ENCODE measurements around the gene STOX2. TPM values are rescaled to one million over a fixed set of nuclear protein-coding genes. Genes with fewer than 3 reads are reported as not detected.
A peak's percentile ranks its signal among the peaks of the same experiment; 100 is the strongest.

STOX2 gene
- total RNA-seq, 3 donors from 2014 or later = not detected

DNA sequence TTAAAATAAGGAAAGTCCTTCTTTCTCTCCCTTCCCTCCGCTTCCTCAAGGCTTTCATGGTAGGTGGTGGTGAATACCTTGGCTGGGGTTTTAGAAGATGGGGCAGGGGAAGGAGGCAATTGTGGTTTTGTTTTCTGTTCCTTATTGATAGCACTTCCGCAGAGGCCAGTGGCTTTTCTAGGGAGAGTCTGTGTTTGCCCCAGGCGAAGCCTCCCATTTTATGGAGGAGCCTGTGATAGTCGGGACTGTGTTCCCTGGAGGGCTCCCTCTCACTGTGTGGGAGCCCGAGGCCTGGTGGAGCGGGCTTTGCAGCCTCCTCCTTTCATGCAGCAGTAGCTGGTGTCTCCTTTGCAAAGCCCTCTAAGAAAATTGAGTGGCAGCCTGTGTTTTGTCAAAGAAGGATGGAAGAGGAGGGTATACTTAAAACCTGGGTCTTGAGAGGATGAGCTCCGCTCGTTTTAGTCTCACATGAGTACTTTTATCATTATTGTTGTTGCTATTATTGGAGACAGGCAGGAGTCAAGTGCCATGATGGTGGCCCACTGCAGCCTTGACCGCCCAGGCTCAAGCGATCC lies 29.8 kb upstream of the STOX2 start:
- Mint-ChIP-seq H3K9me3 (no peaks in the 10 kb centered on the region), H3K36me3 (ENCODE audit: insufficient read depth) (no peaks in the 10 kb centered on the region), H3K27me3 (ENCODE audit: low read depth) (peaks cover 6% of the 10 kb centered on the region), H3K4me1 (ENCODE audit: low read depth) (peaks cover 3% of the 10 kb centered on the region), H3K4me3 (no peak overlapping the region)
- no peak for ATAC-seq
- no peak for DNase-seq

DNA sequence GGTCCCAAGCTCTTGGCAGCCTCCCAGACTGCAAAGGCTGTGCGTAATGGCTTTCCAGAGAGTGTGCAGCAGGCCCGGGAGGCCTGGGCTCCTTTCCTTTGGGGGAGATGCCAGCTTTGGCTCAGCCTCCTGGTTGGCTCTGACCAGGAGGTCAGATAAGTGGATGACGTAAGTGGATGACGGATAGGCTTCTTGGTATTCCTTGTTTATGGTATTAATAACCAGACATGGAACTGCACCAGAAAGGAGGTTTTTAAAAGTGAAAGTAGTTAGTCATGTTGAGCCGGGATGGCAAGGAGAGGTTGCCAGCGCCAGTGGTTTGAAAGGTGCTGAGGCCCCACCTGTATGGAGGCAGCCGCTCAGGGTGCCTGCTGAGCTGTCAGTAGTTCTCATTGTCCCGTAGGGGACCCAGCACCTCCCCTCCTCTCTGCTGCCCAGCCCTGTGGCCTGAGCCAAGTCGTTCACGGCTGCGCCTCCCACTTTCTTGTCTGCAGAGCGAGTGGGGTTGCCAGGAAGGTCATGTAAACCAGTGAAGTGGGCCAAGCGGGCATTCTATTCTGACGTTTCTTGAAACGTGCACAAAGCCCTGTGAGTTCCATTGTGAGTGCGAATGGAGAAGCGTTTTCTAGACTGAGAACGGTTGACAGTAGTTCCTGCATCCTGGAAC lies 28.7 kb upstream of the STOX2 start:
- ATAC-seq (no peak), DNase-seq (no peak)
- H3K4me3 Mint-ChIP-seq = no peak overlapping the region
- H3K4me1 Mint-ChIP-seq (ENCODE audit: low read depth) = peaks cover 3% of the 10 kb centered on the region
- peaks cover 6% of the 10 kb centered on the region for H3K27me3 Mint-ChIP-seq (ENCODE audit: low read depth)
- H3K9me3 Mint-ChIP-seq = no peaks in the 10 kb centered on the region
- H3K36me3 Mint-ChIP-seq (ENCODE audit: insufficient read depth) = no peaks in the 10 kb centered on the region

DNA sequence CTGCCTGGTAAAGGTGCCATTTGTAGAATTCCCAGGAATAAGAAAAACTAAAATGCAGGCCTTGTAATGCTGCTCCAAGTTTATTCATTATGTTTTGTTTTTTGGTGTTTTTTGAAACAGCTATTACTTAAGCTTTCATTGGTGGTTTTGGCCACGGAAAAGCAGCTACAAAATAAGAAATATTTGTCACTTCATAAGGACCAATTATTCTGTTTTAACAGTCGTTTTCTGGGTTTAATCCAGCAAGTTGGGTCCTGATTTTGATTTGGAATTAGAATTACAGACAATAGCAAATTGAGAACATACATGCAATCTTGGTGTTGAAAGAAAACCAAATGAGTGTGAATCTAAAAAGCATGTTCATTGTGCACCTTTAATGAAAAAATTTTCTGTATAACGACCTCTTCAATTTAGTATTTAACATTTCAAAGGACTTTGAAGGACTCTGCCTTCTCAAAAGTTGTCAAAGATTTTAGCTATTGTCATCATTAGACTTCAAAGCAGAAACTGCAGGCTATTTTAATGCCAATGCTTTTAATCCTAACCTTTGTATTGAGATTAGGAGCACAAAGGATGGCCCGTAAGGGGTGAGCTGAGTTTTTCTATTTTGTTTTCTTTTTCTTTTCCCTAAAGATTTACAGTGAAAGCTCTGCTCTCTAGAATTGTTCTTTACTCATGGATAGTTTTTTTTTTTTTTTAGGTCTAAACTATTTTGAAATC lies 26.7 kb upstream of the STOX2 start:
- Mint-ChIP-seq H3K4me1 (ENCODE audit: low read depth) (peaks cover 3% of the 10 kb centered on the region), H3K36me3 (ENCODE audit: insufficient read depth) (no peaks in the 10 kb centered on the region), H3K4me3 (no peak overlapping the region), H3K27me3 (ENCODE audit: low read depth) (peaks cover 6% of the 10 kb centered on the region), H3K9me3 (no peaks in the 10 kb centered on the region)
- DNase-seq (no peak), ATAC-seq (no peak)

DNA sequence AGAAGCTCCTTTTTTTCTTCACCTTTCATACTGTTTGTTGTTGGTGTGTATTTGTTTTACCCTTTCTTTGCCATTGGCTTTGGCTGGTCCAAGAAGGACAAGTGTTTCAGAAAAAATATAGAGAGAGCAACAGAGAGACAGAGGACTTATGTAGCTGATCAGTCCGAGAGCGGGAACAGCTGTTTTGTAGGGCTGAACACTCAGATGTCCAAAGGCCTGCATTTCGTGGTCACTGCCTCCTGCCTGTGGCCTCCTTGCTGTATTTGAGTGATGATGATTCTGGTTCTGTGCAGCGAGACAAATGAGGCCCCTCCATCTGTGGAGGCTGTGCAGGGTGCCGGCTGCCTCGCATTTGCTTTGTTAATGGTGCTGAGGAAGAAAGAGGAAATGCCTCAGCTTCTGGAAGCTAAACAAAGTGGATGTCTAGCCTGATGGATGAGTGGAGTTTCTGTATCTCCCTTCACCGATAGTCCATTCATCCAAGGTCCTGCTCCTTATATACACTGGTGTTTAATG lies 19.8 kb upstream of the STOX2 start:
- no peak for ATAC-seq
- Mint-ChIP-seq H3K9me3 (no peaks in the 10 kb centered on the region), H3K4me1 (ENCODE audit: low read depth) (no peaks in the 10 kb centered on the region), H3K4me3 (no peak overlapping the region), H3K36me3 (ENCODE audit: insufficient read depth) (no peaks in the 10 kb centered on the region), H3K27me3 (ENCODE audit: low read depth) (peaks cover 9% of the 10 kb centered on the region)
- no peak for DNase-seq

DNA sequence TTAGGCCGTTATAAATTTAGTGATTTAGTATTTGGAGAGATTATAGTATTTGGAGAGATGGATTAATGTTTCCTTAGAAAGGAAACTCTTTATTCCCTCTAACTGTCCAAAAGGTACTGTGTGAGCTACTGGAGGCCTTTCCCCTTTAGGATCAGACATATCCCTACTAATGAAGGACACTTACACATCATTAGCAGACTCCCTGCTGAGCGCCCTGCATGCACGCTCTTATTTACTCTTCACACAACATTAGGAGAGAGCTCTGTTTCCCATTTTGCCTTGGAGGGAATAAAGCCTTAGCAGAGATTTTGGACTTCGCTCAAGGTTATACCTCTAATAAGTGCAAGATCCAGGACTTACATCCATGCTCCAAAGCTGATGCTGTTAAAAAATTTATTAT lies 17.8 kb upstream of the STOX2 start:
- H3K27me3 Mint-ChIP-seq (ENCODE audit: low read depth) = peaks cover 9% of the 10 kb centered on the region
- DNase-seq (no peak), ATAC-seq (no peak)
- H3K36me3 Mint-ChIP-seq (ENCODE audit: insufficient read depth) = no peaks in the 10 kb centered on the region
- no peaks in the 10 kb centered on the region for H3K9me3 Mint-ChIP-seq
- H3K4me1 Mint-ChIP-seq (ENCODE audit: low read depth) = no peaks in the 10 kb centered on the region
- H3K4me3 Mint-ChIP-seq = no peak overlapping the region

DNA sequence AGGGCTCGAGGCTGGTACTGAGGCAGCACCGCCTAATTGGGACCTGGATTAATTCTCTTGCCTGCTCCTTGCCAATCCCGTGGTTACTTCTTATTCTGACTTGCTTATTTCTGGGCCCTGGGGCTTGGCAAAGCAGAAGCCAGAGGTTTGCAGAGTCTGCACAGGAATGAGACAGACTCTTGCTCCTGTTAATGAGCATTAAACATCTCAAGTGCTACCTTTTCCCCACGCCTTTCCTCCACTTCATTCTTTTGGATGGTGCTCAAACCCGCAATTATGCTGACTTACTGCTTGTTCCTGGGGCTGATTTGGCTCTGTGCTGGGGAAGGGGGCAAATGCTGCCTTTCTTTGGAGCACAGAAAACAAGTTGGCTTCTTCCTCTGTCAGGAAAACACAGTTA lies 16.5 kb upstream of the STOX2 start:
- ATAC-seq (no peak), DNase-seq (no peak)
- Mint-ChIP-seq H3K4me1 (ENCODE audit: low read depth) (no peaks in the 10 kb centered on the region), H3K9me3 (no peaks in the 10 kb centered on the region), H3K36me3 (ENCODE audit: insufficient read depth) (no peaks in the 10 kb centered on the region), H3K4me3 (no peak overlapping the region), H3K27me3 (ENCODE audit: low read depth) (peaks cover 9% of the 10 kb centered on the region)

DNA sequence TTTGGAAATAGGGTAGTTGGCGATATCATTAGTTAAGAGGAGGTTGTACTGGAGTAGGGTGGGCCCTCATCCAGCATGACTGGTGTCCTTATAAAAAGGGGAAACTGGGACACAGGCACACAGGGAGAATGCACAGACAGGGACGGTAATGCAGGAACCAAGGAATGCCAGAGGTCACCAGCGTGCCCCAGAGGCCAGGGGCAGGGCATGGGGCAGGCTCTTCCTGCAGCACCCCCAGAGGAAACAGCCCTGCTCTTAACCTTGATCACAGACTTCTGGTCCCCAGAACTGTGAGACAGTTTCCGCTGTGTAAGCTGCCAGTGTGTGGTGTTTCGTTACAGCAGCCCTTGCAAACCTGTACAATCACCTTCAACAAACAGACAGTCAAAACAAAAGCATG lies 15.9 kb upstream of the STOX2 start:
- ATAC-seq (no peak), DNase-seq (no peak)
- H3K36me3 Mint-ChIP-seq (ENCODE audit: insufficient read depth) = no peaks in the 10 kb centered on the region
- no peaks in the 10 kb centered on the region for H3K9me3 Mint-ChIP-seq
- H3K27me3 Mint-ChIP-seq (ENCODE audit: low read depth) = peaks cover 6% of the 10 kb centered on the region
- H3K4me1 Mint-ChIP-seq (ENCODE audit: low read depth) = no peaks in the 10 kb centered on the region
- H3K4me3 Mint-ChIP-seq = no peak overlapping the region

DNA sequence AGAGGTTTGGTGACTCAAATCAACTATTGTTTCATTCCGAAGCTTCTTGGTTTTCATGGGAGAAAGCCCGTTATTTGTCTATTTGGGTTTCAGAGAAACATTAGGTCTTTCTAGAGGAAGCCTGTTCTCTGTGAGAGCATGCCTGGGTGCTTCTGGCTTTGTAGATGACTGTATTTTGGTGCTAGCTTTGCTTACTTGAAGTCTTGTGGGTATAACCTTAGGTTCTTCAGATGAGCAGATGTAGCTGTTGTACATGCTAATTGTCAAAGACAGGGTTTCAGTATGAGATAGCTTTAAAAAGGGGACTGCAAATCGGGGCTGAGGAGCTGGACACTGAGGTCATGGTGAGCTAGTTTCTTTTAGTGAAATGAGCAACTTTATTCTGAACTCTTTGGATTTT lies 7.9 kb upstream of the STOX2 start:
- DNase-seq (no peak), ATAC-seq (no peak)
- Mint-ChIP-seq H3K4me3 (no peak overlapping the region), H3K9me3 (peaks cover 5% of the 10 kb centered on the region), H3K4me1 (ENCODE audit: low read depth) (no peaks in the 10 kb centered on the region), H3K27me3 (ENCODE audit: low read depth) (peaks cover 8% of the 10 kb centered on the region), H3K36me3 (ENCODE audit: insufficient read depth) (no peaks in the 10 kb centered on the region)

DNA sequence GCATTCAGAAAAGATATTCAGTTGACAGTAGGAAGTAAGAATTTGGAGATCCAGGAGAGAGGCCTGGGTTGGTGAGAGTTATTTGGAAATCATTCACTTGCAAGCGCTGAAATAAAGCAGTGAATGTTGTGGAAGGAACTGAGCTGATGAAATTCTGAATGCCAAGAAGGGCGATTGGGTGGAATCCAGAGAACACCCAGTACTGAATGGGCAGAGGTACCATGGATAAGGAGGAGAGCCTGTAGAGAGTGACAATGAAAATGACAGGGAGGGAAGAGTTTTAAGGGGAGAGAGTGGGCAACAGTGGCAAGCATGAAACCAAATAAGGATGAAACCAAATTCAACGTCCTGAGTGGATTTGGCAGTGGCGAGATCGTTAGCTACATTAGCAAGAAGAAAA lies 6.7 kb upstream of the STOX2 start:
- Mint-ChIP-seq H3K9me3 (peaks cover 5% of the 10 kb centered on the region), H3K4me3 (no peak overlapping the region), H3K27me3 (ENCODE audit: low read depth) (peaks cover 19% of the 10 kb centered on the region), H3K4me1 (ENCODE audit: low read depth) (no peaks in the 10 kb centered on the region), H3K36me3 (ENCODE audit: insufficient read depth) (no peaks in the 10 kb centered on the region)
- ATAC-seq = no peak
- DNase-seq = no peak

DNA sequence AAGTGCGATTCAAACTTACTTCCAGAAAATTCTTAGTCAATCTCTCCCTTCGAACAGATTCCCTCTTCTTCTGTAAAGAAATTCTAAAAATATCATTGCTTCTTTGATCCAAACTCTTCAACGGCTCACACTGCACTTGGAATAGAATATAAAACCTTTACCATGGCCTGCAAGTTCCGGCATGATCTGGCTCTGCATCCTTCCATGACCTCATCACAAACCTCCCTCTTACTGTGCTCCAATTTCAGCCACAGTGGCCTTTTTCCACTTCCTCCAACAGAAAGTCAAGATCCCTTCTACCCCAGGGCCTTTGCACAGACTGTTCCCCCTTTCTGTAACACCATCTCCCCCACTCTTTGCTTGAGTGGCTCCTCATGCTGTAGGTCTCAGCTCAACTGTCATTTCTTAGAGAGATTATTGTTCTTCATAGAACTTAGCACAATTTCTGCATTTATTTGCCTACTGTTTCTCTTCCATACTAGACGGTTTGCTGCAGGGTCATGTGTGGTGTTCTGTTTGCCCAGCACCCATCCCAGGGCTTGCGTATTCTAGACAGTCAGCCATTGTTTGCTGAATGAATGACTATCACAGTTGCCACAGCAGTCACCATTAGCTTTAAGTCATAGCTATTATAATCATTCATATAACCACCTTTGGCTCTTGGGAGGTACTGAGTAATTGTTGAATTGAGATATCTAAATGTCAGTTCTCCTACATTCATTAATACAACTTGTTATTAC lies 1.9 kb upstream of the STOX2 start:
- Mint-ChIP-seq H3K9me3 (peaks cover 5% of the 10 kb centered on the region), H3K4me1 (ENCODE audit: low read depth) (peaks cover 3% of the 10 kb centered on the region), H3K4me3 (no peak overlapping the region), H3K36me3 (ENCODE audit: insufficient read depth) (no peaks in the 10 kb centered on the region), H3K27me3 (ENCODE audit: low read depth) (peaks cover 52% of the 10 kb centered on the region)
- ATAC-seq (no peak), DNase-seq (no peak)

DNA sequence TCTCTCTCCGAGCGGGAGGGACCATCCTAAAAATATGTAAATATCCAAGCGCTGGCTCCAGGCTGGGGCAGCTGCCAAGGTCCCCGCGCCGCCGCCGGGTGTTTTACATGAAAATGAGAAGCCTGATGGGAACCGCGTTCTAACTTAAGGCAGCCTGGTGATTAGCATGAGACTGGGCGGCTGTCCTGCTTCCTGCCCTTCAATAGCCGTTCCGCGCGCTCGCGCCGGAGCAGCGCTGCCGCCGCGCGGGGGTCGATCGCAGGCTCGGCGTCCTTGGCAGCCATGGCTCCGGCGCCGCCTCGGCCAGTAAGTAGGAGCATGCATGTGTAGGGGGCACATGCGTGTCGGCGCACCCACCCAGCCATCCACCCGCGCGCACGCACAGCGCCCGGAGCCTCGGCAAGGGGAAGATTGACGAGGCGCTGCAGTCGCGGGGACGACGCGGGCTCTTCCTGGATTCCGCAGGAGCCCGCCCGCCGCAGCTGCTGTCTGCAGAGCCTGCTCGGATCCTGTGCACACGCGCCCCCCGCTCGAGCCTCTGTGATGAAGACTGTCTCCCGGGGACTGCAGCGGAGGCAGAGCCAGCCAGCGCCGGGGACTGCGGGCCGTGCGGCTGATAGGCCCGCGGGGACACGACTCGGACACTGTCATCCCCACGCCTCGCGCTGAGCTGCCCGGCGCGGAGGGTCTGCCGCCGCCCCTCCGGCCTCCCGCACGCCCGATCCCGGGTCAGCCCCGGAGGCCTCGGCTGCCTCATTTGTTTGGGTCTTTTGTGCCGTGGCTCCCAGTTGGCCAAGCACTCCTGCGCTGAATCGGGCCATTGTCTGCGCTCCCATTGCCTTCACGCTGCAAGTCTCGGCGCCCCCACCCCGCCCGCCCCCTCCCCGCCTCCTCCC lies 734 bp downstream of the STOX2 start:
- Mint-ChIP-seq H3K4me3 (no peak overlapping the region), H3K36me3 (ENCODE audit: insufficient read depth) (no peaks in the 10 kb centered on the region), H3K9me3 (no peaks in the 10 kb centered on the region), H3K4me1 (ENCODE audit: low read depth) (peaks cover 3% of the 10 kb centered on the region), H3K27me3 (ENCODE audit: low read depth) (peaks cover 73% of the 10 kb centered on the region)
- DNase-seq (no peak), ATAC-seq (peak; percentile 42 to 47)

DNA sequence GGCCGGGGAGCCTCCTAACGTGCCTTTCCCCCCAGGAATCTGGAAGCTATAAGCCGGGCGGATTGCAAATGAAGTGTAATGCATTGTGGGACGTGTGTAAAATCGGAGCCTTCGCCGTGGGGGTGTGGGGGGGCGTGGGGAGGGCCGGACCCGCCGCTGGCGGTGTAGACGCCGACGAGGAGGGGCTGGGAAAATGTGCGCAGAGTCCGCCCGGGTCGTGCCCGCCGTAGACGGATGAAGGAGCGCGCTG lies 1.3 kb downstream of the STOX2 start:
- peaks cover 3% of the 10 kb centered on the region for H3K4me1 Mint-ChIP-seq (ENCODE audit: low read depth)
- no peaks in the 10 kb centered on the region for H3K36me3 Mint-ChIP-seq (ENCODE audit: insufficient read depth)
- peaks cover 71% of the 10 kb centered on the region for H3K27me3 Mint-ChIP-seq (ENCODE audit: low read depth)
- H3K4me3 Mint-ChIP-seq = no peak overlapping the region
- no peak for ATAC-seq
- no peaks in the 10 kb centered on the region for H3K9me3 Mint-ChIP-seq
- DNase-seq = no peak

DNA sequence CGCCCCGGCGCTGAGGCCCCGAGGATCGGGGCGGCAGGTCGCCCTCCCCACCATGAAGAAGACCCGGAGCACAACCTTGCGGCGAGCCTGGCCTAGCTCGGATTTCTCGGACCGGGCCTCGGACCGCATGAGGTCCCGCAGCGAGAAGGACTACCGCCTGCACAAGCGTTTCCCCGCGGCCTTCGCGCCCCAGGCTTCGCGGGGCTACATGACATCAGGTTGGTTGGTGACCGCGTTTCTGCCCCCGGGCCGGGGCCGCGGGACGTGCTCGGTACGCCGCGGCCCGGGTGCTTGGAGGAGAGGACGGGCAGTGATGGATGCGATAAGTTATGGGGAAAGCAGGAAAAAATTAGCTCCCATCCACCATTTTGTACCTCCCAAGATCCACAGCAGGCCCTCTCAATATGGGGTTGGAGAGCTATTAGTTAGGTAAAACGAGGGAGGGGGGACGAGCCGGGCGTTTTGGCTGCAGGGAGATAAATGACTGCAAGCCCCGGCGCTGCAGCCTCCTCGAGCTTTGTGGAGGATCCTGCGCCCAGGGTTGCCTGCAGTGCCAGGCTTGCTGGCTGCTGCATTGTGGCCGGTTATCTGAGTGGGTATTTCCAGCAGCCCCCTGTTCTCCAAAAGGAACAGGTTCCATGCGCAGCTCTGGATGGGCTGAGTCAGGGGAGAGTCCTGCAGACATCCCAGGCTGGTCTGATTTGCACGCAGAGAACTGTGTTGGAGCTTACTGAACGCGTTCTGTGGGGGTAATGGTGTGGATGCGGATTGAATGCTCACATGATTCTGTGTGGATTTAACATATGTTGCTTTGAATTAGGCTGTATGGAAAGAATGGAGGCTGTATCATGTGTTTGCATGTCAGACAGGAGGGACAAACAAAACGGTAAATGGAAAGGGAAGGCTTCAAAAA lies 1.9 kb downstream of the STOX2 start:
- Mint-ChIP-seq H3K36me3 (ENCODE audit: insufficient read depth) (no peaks in the 10 kb centered on the region), H3K4me3 (no peak overlapping the region), H3K27me3 (ENCODE audit: low read depth) (peaks cover 66% of the 10 kb centered on the region), H3K9me3 (no peaks in the 10 kb centered on the region), H3K4me1 (ENCODE audit: low read depth) (peaks cover 3% of the 10 kb centered on the region)
- DNase-seq (no peak), ATAC-seq (no peak)

Data from activated T-cell treated with anti-CD3 and anti-CD28 coated beads, Interleukin-2, amount 50 U/mL, for 4 hours (primary cell).